Measurements from ENCODE around the gene SLC16A1. TPM values are rescaled to one million over a fixed set of nuclear protein-coding genes. Genes with fewer than 3 reads are reported as not detected.

SLC16A1 gene
- total RNA-seq, 1 donor, result 77.1 TPM

GRCh38 chr1:112882271-112882744 lies 73.7 kb downstream of the SLC16A1 start:
- H3K4me3 ChIP-seq (ENCODE audit: insufficient read depth, low read length), result no peak overlapping the region
- peak overlapping the region; percentile 57 for H3K27ac ChIP-seq (ENCODE audit: low read depth, low read length)
- H3K79me2 ChIP-seq (ENCODE audit: insufficient read depth, low read length), result no peaks in the 10 kb centered on the region
- peak overlapping the region; percentile 32 for H3K4me2 ChIP-seq (ENCODE audit: insufficient read depth, low read length)
- peak; percentile 62 for DNase-seq (ENCODE audit: insufficient read length, low spot score, missing footprints)
- no peaks in the 10 kb centered on the region for H3K9me3 ChIP-seq (ENCODE audit: low read depth, low read length)
- no peaks in the 10 kb centered on the region for H4K20me1 ChIP-seq (ENCODE audit: insufficient read depth, low read length)
- H3K36me3 ChIP-seq (ENCODE audit: insufficient read depth, low read length), result no peaks in the 10 kb centered on the region
- no peaks in the 10 kb centered on the region for H3K27me3 ChIP-seq (ENCODE audit: insufficient read depth, low read length)
- peak overlapping the region; percentile 84 for H2AFZ ChIP-seq (ENCODE audit: low read length)
- peaks cover 20% of the 10 kb centered on the region for H3K4me1 ChIP-seq (ENCODE audit: insufficient read depth, low read length)
- TF ChIP-seq CTCF (IDR thresholded peaks at IDR 0.05; ENCODE audit: extremely low read depth, low read depth, low read length), result no peak

GRCh38 chr1:112881742-112882127 lies 74.3 kb downstream of the SLC16A1 start:
- Histone ChIP-seq H3K4me1 (ENCODE audit: insufficient read depth, low read length) (peaks cover 20% of the 10 kb centered on the region), H3K4me2 (ENCODE audit: insufficient read depth, low read length) (peak overlapping the region; percentile 32), H4K20me1 (ENCODE audit: insufficient read depth, low read length) (no peaks in the 10 kb centered on the region), H2AFZ (ENCODE audit: low read length) (peak overlapping the region; percentile 84), H3K27ac (ENCODE audit: low read depth, low read length) (peak overlapping the region; percentile 57), H3K9me3 (ENCODE audit: low read depth, low read length) (no peaks in the 10 kb centered on the region), H3K36me3 (ENCODE audit: insufficient read depth, low read length) (no peaks in the 10 kb centered on the region), H3K79me2 (ENCODE audit: insufficient read depth, low read length) (no peaks in the 10 kb centered on the region), H3K27me3 (ENCODE audit: insufficient read depth, low read length) (no peaks in the 10 kb centered on the region), H3K4me3 (ENCODE audit: insufficient read depth, low read length) (no peak overlapping the region)
- DNase-seq (ENCODE audit: insufficient read length, low spot score, missing footprints), result no peak
- no peak for TF ChIP-seq CTCF (IDR thresholded peaks at IDR 0.05; ENCODE audit: extremely low read depth, low read depth, low read length)

GRCh38 chr1:112879834-112880233 lies 76.2 kb downstream of the SLC16A1 start:
- Histone ChIP-seq H3K4me3 (ENCODE audit: insufficient read depth, low read length) (no peak overlapping the region), H3K4me2 (ENCODE audit: insufficient read depth, low read length) (no peak overlapping the region), H3K4me1 (ENCODE audit: insufficient read depth, low read length) (peaks cover 20% of the 10 kb centered on the region), H2AFZ (ENCODE audit: low read length) (no peak overlapping the region), H3K9me3 (ENCODE audit: low read depth, low read length) (no peaks in the 10 kb centered on the region), H4K20me1 (ENCODE audit: insufficient read depth, low read length) (no peaks in the 10 kb centered on the region), H3K79me2 (ENCODE audit: insufficient read depth, low read length) (no peaks in the 10 kb centered on the region), H3K27ac (ENCODE audit: low read depth, low read length) (no peak overlapping the region), H3K36me3 (ENCODE audit: insufficient read depth, low read length) (no peaks in the 10 kb centered on the region), H3K27me3 (ENCODE audit: insufficient read depth, low read length) (no peaks in the 10 kb centered on the region)
- no peak for TF ChIP-seq CTCF (IDR thresholded peaks at IDR 0.05; ENCODE audit: extremely low read depth, low read depth, low read length)
- DNase-seq (ENCODE audit: insufficient read length, low spot score, missing footprints), result no peak

- Histone ChIP-seq H4K20me1 (ENCODE audit: insufficient read depth, low read length) (no peaks in the 10 kb centered on the region), H3K79me2 (ENCODE audit: insufficient read depth, low read length) (no peaks in the 10 kb centered on the region), H3K27ac (ENCODE audit: low read depth, low read length) (no peak overlapping the region), H3K4me2 (ENCODE audit: insufficient read depth, low read length) (no peak overlapping the region), H3K9me3 (ENCODE audit: low read depth, low read length) (no peaks in the 10 kb centered on the region), H2AFZ (ENCODE audit: low read length) (no peak overlapping the region), H3K36me3 (ENCODE audit: insufficient read depth, low read length) (no peaks in the 10 kb centered on the region), H3K4me3 (ENCODE audit: insufficient read depth, low read length) (no peak overlapping the region), H3K4me1 (ENCODE audit: insufficient read depth, low read length) (peaks cover 20% of the 10 kb centered on the region), H3K27me3 (ENCODE audit: insufficient read depth, low read length) (no peaks in the 10 kb centered on the region)
- DNase-seq (ENCODE audit: insufficient read length, low spot score, missing footprints), result no peak
- TF ChIP-seq CTCF (IDR thresholded peaks at IDR 0.05; ENCODE audit: extremely low read depth, low read depth, low read length), result no peak
These were observed 77.7 kb downstream of the SLC16A1 start for GRCh38 chr1:112878321-112878720.

All from osteoblast (primary cell).